ENCODE measurements around the gene GAL3ST2.

DNA sequence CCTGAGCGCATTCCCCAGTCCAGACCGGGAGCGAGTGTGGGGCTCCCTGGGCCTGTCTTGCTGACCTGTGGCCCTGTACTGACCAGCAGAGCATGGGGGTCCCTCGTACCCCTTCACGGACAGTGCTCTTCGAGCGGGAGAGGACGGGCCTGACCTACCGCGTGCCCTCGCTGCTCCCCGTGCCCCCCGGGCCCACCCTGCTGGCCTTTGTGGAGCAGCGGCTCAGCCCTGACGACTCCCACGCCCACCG, 37.7 kb downstream of the GAL3ST2 start:
- TF ChIP-seq, protein P1, sequence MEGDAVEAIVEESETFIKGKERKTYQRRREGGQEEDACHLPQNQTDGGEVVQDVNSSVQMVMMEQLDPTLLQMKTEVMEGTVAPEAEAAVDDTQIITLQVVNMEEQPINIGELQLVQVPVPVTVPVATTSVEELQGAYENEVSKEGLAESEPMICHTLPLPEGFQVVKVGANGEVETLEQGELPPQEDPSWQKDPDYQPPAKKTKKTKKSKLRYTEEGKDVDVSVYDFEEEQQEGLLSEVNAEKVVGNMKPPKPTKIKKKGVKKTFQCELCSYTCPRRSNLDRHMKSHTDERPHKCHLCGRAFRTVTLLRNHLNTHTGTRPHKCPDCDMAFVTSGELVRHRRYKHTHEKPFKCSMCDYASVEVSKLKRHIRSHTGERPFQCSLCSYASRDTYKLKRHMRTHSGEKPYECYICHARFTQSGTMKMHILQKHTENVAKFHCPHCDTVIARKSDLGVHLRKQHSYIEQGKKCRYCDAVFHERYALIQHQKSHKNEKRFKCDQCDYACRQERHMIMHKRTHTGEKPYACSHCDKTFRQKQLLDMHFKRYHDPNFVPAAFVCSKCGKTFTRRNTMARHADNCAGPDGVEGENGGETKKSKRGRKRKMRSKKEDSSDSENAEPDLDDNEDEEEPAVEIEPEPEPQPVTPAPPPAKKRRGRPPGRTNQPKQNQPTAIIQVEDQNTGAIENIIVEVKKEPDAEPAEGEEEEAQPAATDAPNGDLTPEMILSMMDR (IDR thresholded peaks at IDR 0.05; ENCODE audit: low read depth, low read length, poor library complexity, severe bottlenecking): no peak
- TF ChIP-seq EZH2phosphoT487 (IDR thresholded peaks at IDR 0.05; ENCODE audit: borderline replicate concordance, low read length): no peak

Data from DOHH2 (cell line).